Heart left ventricle (tissue), 16 donors: ENCODE results near the gene CR2. TPM values are rescaled to one million over a fixed set of nuclear protein-coding genes. Genes with fewer than 3 reads are reported as not detected.
A peak's percentile ranks its signal among the peaks of the same experiment; 100 is the strongest.

Experiments
- ATAC-seq, 4 donors: fragments of 200-7000 bp; cut with Tn5 transposase; one replicate each; pipeline ENCODE4 v1.9.1; 2020 to 2022; ENCODE audit warnings: moderate library complexity in 4 of 4, mild to moderate bottlenecking in 3 of 4, moderate number of reproducible peaks in 1 of 4
- DNase-seq, 5 donors: peaks; one replicate each; pipeline ENCODE4 v3.0.0-alpha.2; 2020
- H3K27ac ChIP-seq, 12 donors: fragments of 200-600 bp; sonication (generic) in 4 of 12; one replicate each; pipeline versions ENCODE4 v1.5.0 to v1.8.0; 2016 to 2022; ENCODE audit warnings: mild to moderate bottlenecking in 2 of 12
- H3K27me3 ChIP-seq, 9 donors: fragments of 200-600 bp; sonication (generic) in 2 of 9; one replicate each; pipeline versions ENCODE4 v1.5.1 to v1.8.0; 2016 to 2022; ENCODE audit warnings: mild to moderate bottlenecking in 3 of 9
- H3K36me3 ChIP-seq, 9 donors: fragments of 200-600 bp; sonication (generic) in 2 of 9; one replicate each; pipeline versions ENCODE4 v1.5.0 to v1.8.0; 2018 to 2022; ENCODE audit warnings: mild to moderate bottlenecking in 2 of 9
- H3K4me1 ChIP-seq, 12 donors: fragments of 200-600 bp; sonication (generic) in 4 of 12; one replicate each; pipeline versions ENCODE4 v1.5.0 to v1.8.0; 2016 to 2022; ENCODE audit warnings: mild to moderate bottlenecking in 3 of 12
- H3K4me3 ChIP-seq, 12 donors: fragments of 200-600 bp; sonication (generic) in 4 of 12; one replicate each; pipeline versions ENCODE4 v1.5.0 to v1.8.0; 2017 to 2022; ENCODE audit warnings: mild to moderate bottlenecking in 9 of 12, moderate library complexity in 4 of 12
- H3K9me3 ChIP-seq, 12 donors: fragments of 200-600 bp; sonication (generic) in 4 of 12; one replicate each; pipeline versions ENCODE4 v1.5.0 to v1.8.0; 2016 to 2022; ENCODE audit warnings: mild to moderate bottlenecking in 1 of 12
- CTCF ChIP-seq, 12 donors: fragments of 200-600 bp; sonication (generic) in 4 of 12; IDR thresholded peaks; one replicate each; pipeline versions ENCODE4 v1.5.0 to v1.8.0; 2018 to 2022; ENCODE audit warnings: antibody characterized with exemption in 12 of 12, mild to moderate bottlenecking in 5 of 12
- POLR2A ChIP-seq, 2 donors: fragments of 450-650 bp; IDR thresholded peaks; one replicate each; pipeline ENCODE4 v1.6.1; 2017; ENCODE audit warnings: antibody characterized with exemption in 2 of 2, mild to moderate bottlenecking in 2 of 2, moderate library complexity in 2 of 2
- WGBS, 4 donors: extraction: QIAGEN DNeasy Blood & Tissue Kit in 2 of 4; methylation state at CpG; one replicate each; pipeline versions ENCODE4 v1.1.5 to v1.1.7; 2013 to 2018; 5-methylcytosine and 5-hydroxymethylcytosine counted together
- intact Hi-C, 10 donors: fragments of 100-400 bp; cut with DNase I; formaldehyde crosslinking; loops; one replicate each; pipeline versions ENCODE4 v1.11.1 to v1.14.2; 2022
- polyA plus RNA-seq, 2 donors: library from polyadenylated mRNA; stranded (reverse); fragments of 200-250 nt; gene quantifications; one replicate each; pipeline ENCODE4 v1.2.3, GENCODE V29; 2013
- total RNA-seq, 9 donors: library from RNA; depleted of rRNA in 2 of 9; stranded (reverse); fragments of >200 nt in 2 of 9; fragmentation: NEBNext Ultra II Directional in 3 of 9; extraction: Animal tissue kit (Norgen Biotek cat#: 25700) in 3 of 9; gene quantifications; one replicate each; pipeline versions ENCODE4 v1.1.0 to v1.2.4, GENCODE V29; 2016 to 2023
- donor health status: ischemic (EF 13 %, LVEDD 7.1; RV severe dilation, severe dysfunction).
- donor health status: healthy with polysubstance abuse.
- donor health status: DM: no; HTN: yes; CAD: no.
- donor health status: DM: no; HTN: no; CAD: no.
- donor health status: ischemic (EF 25% LVEDD 6.9; RV normal size, moderate dysfunction).
- donor health status: ischemic (EF 25% LVEDD 5.7; RV mildly dilated, moderate dysfunction).
- donor health status: healthy.
- donor health status: DM: yes; HTN: yes; CAD: no.
- donor health status: ischemic (EF 35%, LVEDD 5.7; RV mildly dilated, moderate dysfunction).
- donor health status: nonischemic (EF 11% LVEDD 7.7; RV severe dilation, severe dysfunction).
- donor health status: DM: yes; HTN: yes; CAD: no.
- donor health status: PGD.
- donor health status: ischemic (EF 29% LVEDD 5.4; RV normal size, mild dysfunction).
- donor health status: nonischemic (EF 23%, LVEDD 6.1; RV moderate dilation, normal function).

CR2 gene
- total and polyA plus RNA-seq, 11 donors: 0.03 to 0.09 TPM; not detected in 9

- ATAC-seq (peak in 3 of 4 donors; percentile 59 to 80 (median 63)), DNase-seq (peak; percentile 10 to 80 (median 44))
- Histone ChIP-seq H3K4me3 (peak within 1 kb of the TSS; percentile 7 to 62 (median 40)), H3K27me3 (peaks cover 17 to 93% (median 42%) of the 10 kb centered on the region in 9 donors), H3K27ac (peak within 1 kb of the TSS in 1 of 12 donors; percentile 86), H3K9me3 (no peaks in the 10 kb centered on the region), H3K36me3 (no peaks in the 10 kb centered on the region), H3K4me1 (peaks cover 0 to 11% (median 0%) of the 10 kb centered on the region in 12 donors)
- no peak for TF ChIP-seq POLR2A (IDR thresholded peaks at IDR 0.05)
- intact Hi-C loops: loop anchor here in 6 of 10 donors (5.0 kb wide), 3 partner anchors 404 to 414 kb away; partner anchors contain the start of gene C4BPB (in 3 of the 6)
- 2 to 8% (median 2%) methylated on average over 26 to 68 of the region's 68 CpGs for WGBS, 4 donors
Measured at GRCh38 chr1:207495801-207496792, 42.0 kb downstream of the CR2 start, which contains the start of gene CR1. CR1 (plus strand) TSS chr1:207496157; CDS start chr1:207496268, 111 bp downstream.

GRCh38 chr1:207497941-207498340 is 43.8 kb downstream of the CR2 start:
- peaks cover 17 to 96% (median 46%) of the 10 kb centered on the region in 9 donors for H3K27me3 ChIP-seq
- no peak for TF ChIP-seq CTCF (IDR thresholded peaks at IDR 0.05)
- no peak for TF ChIP-seq POLR2A (IDR thresholded peaks at IDR 0.05)
- H3K27ac ChIP-seq: peak overlapping the region in 1 of 12 donors; percentile 86
- no peaks in the 10 kb centered on the region for H3K36me3 ChIP-seq
- DNase-seq: no peak
- no peaks in the 10 kb centered on the region for H3K9me3 ChIP-seq
- intact Hi-C loops: loop anchor here in 8 of 10 donors (2.0 to 5.0 kb wide), 5 partner anchors 406 to 416 kb away; partner anchors contain the start of gene C4BPB (in 3 of the 8)
- H3K4me1 ChIP-seq: peaks cover 0 to 11% (median 0%) of the 10 kb centered on the region in 12 donors
- peak in 1 of 4 donors; percentile 44 for ATAC-seq
- WGBS, 4 donors: 63 to 71% (median 67%) methylated on average over 5 of the region's 5 CpGs
- H3K4me3 ChIP-seq: peak overlapping the region in 1 of 12 donors; percentile 62

GRCh38 chr1:207499573-207499972 is 45.4 kb downstream of the CR2 start:
- no peak overlapping the region for H3K27ac ChIP-seq
- H3K36me3 ChIP-seq: no peaks in the 10 kb centered on the region
- intact Hi-C loops: loop anchor here in 8 of 10 donors (2.0 to 5.0 kb wide), 5 partner anchors 407 to 417 kb away; partner anchors contain the start of gene C4BPB (in 3 of the 8)
- H3K4me1 ChIP-seq: peaks cover 0 to 11% (median 0%) of the 10 kb centered on the region in 12 donors
- peaks cover 14 to 94% (median 31%) of the 10 kb centered on the region in 9 donors for H3K27me3 ChIP-seq
- TF ChIP-seq POLR2A (IDR thresholded peaks at IDR 0.05) (no peak), CTCF (IDR thresholded peaks at IDR 0.05) (peak; percentile 40 to 73 (median 60))
- peak; percentile 51 to 74 (median 67) for ATAC-seq
- WGBS, 4 donors: 0 to 1% (median 0%) methylated on average over 4 of the region's 4 CpGs
- H3K9me3 ChIP-seq: no peaks in the 10 kb centered on the region
- peak in 4 of 5 donors; percentile 32 to 77 (median 40) for DNase-seq
- no peak overlapping the region for H3K4me3 ChIP-seq

- peaks cover 0 to 11% (median 0%) of the 10 kb centered on the region in 12 donors for H3K4me1 ChIP-seq
- 53 to 69% (median 66%) methylated on average over 3 of the region's 3 CpGs for WGBS, 4 donors
- TF ChIP-seq POLR2A (IDR thresholded peaks at IDR 0.05) (no peak), CTCF (IDR thresholded peaks at IDR 0.05) (no peak)
- peaks cover 12 to 96% (median 34%) of the 10 kb centered on the region in 9 donors for H3K27me3 ChIP-seq
- H3K9me3 ChIP-seq: no peaks in the 10 kb centered on the region
- no peaks in the 10 kb centered on the region for H3K36me3 ChIP-seq
- DNase-seq: no peak
- ATAC-seq: no peak
- H3K27ac ChIP-seq: no peak overlapping the region
- intact Hi-C loops: loop anchor here in 1 of 10 donors (5.0 kb wide), 1 partner anchor 418 kb away; no protein-coding TSS in a partner anchor
- no peak overlapping the region for H3K4me3 ChIP-seq
Measured at GRCh38 chr1:207500306-207500705, 46.2 kb downstream of the CR2 start.
